Activated CD8-positive, alpha-beta T cell treated with anti-CD3 and anti-CD28 coated beads for 36 hours (primary cell): ENCODE results near the gene ADD2. TPM values are rescaled to one million over a fixed set of nuclear protein-coding genes. Genes with fewer than 3 reads are reported as not detected.

Source experiments
- ATAC-seq: fragments of 200-7000 bp; cut with Tn5 transposase; one replicate; pipeline ENCODE4 v1.10.0; 2021; ENCODE audit warnings: mild to moderate bottlenecking, moderate library complexity
- CTCF ChIA-PET: fragments of 350-600 bp; sonication (Branson Sonifier 250); formaldehyde crosslinking; loops from one replicate; lab custom pipeline; 2021; ENCODE audit warnings: antibody characterized with exemption; lab: Charles Lee
- POLR2A ChIA-PET: fragments of 350-600 bp; sonication (Branson Sonifier 250); formaldehyde crosslinking; loops from one replicate; lab custom pipeline; 2021; ENCODE audit warnings: antibody characterized with exemption; lab: Charles Lee
- DNase-seq: peaks from one replicate; pipeline ENCODE4 v3.0.0-alpha.2; 2020
- H3K27ac Mint-ChIP-seq: one replicate; pipeline ENCODE4 v1.8.0; 2021; ENCODE audit warnings: mild to moderate bottlenecking, mixed read lengths
- H3K27me3 Mint-ChIP-seq: one replicate; pipeline ENCODE4 v1.8.0; 2021; ENCODE audit warnings: mixed read lengths
- H3K36me3 Mint-ChIP-seq: one replicate; pipeline ENCODE4 v1.8.0; 2021; ENCODE audit warnings: low read depth, mixed read lengths
- H3K4me1 Mint-ChIP-seq: one replicate; pipeline ENCODE4 v1.8.0; 2021; ENCODE audit warnings: low read depth, mixed read lengths
- H3K4me3 Mint-ChIP-seq: one replicate; pipeline ENCODE4 v1.8.0; 2021; ENCODE audit warnings: mild to moderate bottlenecking, moderate library complexity, mixed read lengths
- H3K9me3 Mint-ChIP-seq: one replicate; pipeline ENCODE4 v1.8.0; 2021; ENCODE audit warnings: mixed read lengths
- intact Hi-C: fragments of 100-400 bp; cut with micrococcal nuclease; formaldehyde crosslinking; loops from one replicate; pipeline ENCODE4 v1.10.0; 2022
- total RNA-seq, 2 experiments: library from RNA; stranded (reverse); gene quantifications; one replicate each; pipeline ENCODE4 v1.2.3, GENCODE V29; 2021
- TF ChIP-seq, protein P1 (sequence below): fragments of 200-600 bp; IDR thresholded peaks from one replicate; pipeline ENCODE4 v1.8.0; 2022; ENCODE audit warnings: antibody characterized with exemption, mild to moderate bottlenecking

ADD2 gene
- total RNA-seq, 2 experiments from 2014 or later: 24.5 to 26.3 TPM

DNA sequence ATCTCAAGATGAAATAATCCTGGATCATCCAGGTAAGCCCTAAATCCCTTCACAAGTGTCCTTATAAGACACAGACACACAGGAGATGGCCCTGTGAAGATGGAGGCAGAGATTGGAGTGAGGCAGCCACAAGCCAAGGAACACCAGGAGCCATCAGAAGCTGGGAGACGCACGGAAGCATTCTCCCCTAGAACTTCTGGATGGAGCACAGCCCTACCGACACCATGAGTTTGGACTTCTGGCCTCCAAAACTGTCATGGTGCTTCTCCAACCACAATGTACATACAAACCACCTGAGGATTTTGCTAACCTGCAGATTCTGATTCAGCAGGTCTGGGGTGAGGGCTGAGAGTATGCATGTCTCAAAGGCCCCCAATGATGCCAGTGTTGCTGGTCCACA, 42.5 kb downstream of the ADD2 start:
- DNase-seq (no peak), ATAC-seq (no peak)

DNA sequence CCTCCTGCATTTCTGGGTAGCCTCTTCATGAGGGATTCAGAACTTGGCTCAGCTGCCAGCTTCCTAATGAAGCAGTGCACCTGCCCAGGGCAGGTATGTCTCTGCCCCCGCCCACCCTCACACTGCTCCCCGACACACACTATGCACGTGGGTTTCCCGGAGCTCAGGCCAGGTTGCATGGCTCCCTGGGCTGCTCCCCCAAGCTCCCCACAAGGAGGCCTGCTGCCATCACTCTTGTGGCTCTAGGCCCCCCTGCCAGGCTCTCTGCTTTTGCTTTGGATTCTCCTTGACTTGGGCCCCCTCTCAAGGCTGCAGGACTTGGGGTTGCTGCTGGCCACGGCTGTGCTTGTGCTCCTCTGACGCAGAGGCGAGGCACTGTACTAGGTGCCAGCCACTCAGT, 43.6 kb downstream of the ADD2 start:
- no peaks in the 10 kb centered on the region for H3K9me3 Mint-ChIP-seq
- no peaks in the 10 kb centered on the region for H3K36me3 Mint-ChIP-seq
- DNase-seq (no peak), ATAC-seq (no peak)
- CTCF ChIA-PET: interaction anchor here (1.4 kb wide), 1 partner anchor 11 kb away, joined by 3 read pairs; no protein-coding TSS in a partner anchor
- no peaks in the 10 kb centered on the region for H3K27me3 Mint-ChIP-seq
- TF ChIP-seq, protein P1, sequence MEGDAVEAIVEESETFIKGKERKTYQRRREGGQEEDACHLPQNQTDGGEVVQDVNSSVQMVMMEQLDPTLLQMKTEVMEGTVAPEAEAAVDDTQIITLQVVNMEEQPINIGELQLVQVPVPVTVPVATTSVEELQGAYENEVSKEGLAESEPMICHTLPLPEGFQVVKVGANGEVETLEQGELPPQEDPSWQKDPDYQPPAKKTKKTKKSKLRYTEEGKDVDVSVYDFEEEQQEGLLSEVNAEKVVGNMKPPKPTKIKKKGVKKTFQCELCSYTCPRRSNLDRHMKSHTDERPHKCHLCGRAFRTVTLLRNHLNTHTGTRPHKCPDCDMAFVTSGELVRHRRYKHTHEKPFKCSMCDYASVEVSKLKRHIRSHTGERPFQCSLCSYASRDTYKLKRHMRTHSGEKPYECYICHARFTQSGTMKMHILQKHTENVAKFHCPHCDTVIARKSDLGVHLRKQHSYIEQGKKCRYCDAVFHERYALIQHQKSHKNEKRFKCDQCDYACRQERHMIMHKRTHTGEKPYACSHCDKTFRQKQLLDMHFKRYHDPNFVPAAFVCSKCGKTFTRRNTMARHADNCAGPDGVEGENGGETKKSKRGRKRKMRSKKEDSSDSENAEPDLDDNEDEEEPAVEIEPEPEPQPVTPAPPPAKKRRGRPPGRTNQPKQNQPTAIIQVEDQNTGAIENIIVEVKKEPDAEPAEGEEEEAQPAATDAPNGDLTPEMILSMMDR: no peak
- H3K4me1 Mint-ChIP-seq: no peaks in the 10 kb centered on the region
- no peak overlapping the region for H3K27ac Mint-ChIP-seq
- intact Hi-C loops: no loop called here
- POLR2A ChIA-PET: no interaction called here
- no peak overlapping the region for H3K4me3 Mint-ChIP-seq

More for the DNA sequence above, 42.5 kb downstream of the ADD2 start:
- Mint-ChIP-seq H3K4me3 (no peak overlapping the region), H3K27ac (no peak overlapping the region), H3K4me1 (no peaks in the 10 kb centered on the region), H3K36me3 (no peaks in the 10 kb centered on the region), H3K27me3 (no peaks in the 10 kb centered on the region), H3K9me3 (no peaks in the 10 kb centered on the region)
- ChIA-PET CTCF (interaction anchor here (1.4 kb wide), 1 partner anchor 12 kb away, joined by 3 read pairs; no protein-coding TSS in a partner anchor), POLR2A (no interaction called here)
- TF ChIP-seq, protein P1: no peak
- intact Hi-C loops: no loop called here

DNA sequence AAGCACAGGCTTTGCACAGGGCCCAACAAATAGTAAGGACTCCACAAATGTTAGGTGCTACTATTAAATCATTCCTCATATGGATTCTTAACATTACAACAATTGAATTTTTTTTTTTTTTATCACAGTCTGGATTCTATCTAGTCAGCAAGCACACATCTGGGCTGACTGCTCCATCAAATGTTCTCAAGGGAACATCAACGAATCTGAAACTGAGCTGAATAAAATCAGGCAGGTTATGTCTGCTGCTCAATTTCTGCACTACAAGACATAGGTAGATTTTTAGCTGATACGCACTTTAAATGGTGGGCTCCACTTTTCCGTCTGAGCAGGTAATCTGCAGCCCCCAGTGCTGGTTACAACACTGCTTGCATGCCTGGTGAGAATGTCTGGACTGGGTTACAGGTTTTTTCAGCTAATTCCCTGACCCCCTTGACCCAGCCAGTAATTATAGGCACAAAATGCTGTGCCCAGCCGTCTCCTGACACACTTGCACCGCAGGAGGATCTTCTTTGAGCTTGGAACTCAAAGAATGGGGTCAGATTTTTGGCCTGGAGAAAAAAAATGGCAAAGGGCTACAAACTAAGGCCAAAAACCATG, 44.6 kb downstream of the ADD2 start:
- POLR2A ChIA-PET: no interaction called here
- TF ChIP-seq, protein P1: no peak
- CTCF ChIA-PET: interaction anchor here (0.5 to 0.6 kb wide), 2 partner anchors 44 to 79 kb away, joined by 3 read pairs; partner anchors contain the start of gene ADD2
- H3K36me3 Mint-ChIP-seq: no peaks in the 10 kb centered on the region
- H3K27ac Mint-ChIP-seq: no peak overlapping the region
- DNase-seq (no peak), ATAC-seq (no peak)
- H3K4me3 Mint-ChIP-seq: no peak overlapping the region
- H3K27me3 Mint-ChIP-seq: no peaks in the 10 kb centered on the region
- H3K4me1 Mint-ChIP-seq: no peaks in the 10 kb centered on the region
- intact Hi-C loops: no loop called here
- no peaks in the 10 kb centered on the region for H3K9me3 Mint-ChIP-seq

DNA sequence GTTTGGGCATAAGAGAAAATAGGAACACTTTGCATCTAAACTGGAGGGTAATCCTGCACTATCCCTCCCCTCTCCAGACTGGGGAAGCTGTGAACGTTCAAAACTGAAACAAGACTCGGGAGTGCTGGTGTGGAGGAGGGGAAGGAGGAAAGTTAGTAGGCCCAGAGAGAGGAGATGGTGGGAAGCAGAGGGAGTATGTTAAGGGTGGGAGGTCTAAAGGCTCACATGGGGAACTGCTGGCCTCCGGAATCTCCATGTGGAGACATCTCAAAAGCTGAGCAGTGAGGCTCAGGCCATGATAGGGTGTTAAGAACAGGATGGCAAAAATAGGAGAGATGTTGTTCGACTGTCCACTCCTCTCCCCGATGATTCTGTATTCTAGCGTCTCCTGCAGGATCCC, 47.9 kb downstream of the ADD2 start:
- intact Hi-C loops: no loop called here
- DNase-seq (no peak), ATAC-seq (no peak)
- POLR2A ChIA-PET: no interaction called here
- CTCF ChIA-PET: no interaction called here
- TF ChIP-seq, protein P1: no peak
- H3K9me3 Mint-ChIP-seq: no peaks in the 10 kb centered on the region
- no peaks in the 10 kb centered on the region for H3K27me3 Mint-ChIP-seq
- no peaks in the 10 kb centered on the region for H3K36me3 Mint-ChIP-seq
- H3K4me1 Mint-ChIP-seq: no peaks in the 10 kb centered on the region
- H3K27ac Mint-ChIP-seq: no peak overlapping the region
- H3K4me3 Mint-ChIP-seq: no peak overlapping the region

DNA sequence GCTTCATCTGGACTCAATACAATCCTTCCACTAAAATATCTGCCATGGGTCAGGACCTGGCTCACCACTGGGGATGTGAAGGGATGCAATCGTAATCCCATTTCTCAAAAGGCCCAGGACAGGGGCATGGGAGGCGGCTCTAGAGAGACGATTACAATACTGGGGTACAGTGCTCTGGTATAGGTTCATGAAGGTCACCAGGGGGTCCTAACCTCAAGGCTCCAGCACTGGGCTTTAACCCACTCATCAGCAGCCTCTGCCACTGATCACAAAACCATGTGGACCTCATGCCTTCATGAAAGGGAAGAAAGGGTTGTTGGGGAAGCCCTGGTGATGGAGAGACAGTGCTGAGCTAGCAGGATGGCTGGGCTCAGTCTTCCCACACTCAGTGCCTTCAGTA, 48.8 kb downstream of the ADD2 start:
- ATAC-seq (no peak), DNase-seq (no peak)
- Mint-ChIP-seq H3K36me3 (no peaks in the 10 kb centered on the region), H3K27ac (no peak overlapping the region), H3K27me3 (no peaks in the 10 kb centered on the region), H3K4me1 (no peaks in the 10 kb centered on the region), H3K9me3 (no peaks in the 10 kb centered on the region), H3K4me3 (no peak overlapping the region)
- TF ChIP-seq, protein P1: no peak
- intact Hi-C loops: no loop called here
- ChIA-PET CTCF (no interaction called here), POLR2A (interaction anchor here (1.0 kb wide), 1 partner anchor 29 kb away, joined by 3 read pairs; no protein-coding TSS in a partner anchor)
